Sigmoid colon (tissue), 3 donors: ENCODE measurements around the gene AK8.

Experiments
- POLR2A ChIP-seq, 2 donors: fragments of 450-650 bp; IDR thresholded peaks; one replicate each; pipeline ENCODE4 v1.6.1; 2016; ENCODE audit warnings: antibody characterized with exemption in 2 of 2, mild to moderate bottlenecking in 2 of 2, moderate library complexity in 2 of 2
- TF ChIP-seq, protein P1 (sequence below), 4 experiments: fragments of 450-650 bp in 3 of 4; fragments of 200-600 bp in 1 of 4; IDR thresholded peaks; one replicate each; pipeline ENCODE4 v1.5.1; 2016 to 2019; ENCODE audit warnings: antibody characterized with exemption in 4 of 4, mild to moderate bottlenecking in 3 of 4, moderate library complexity in 2 of 4

DNA sequence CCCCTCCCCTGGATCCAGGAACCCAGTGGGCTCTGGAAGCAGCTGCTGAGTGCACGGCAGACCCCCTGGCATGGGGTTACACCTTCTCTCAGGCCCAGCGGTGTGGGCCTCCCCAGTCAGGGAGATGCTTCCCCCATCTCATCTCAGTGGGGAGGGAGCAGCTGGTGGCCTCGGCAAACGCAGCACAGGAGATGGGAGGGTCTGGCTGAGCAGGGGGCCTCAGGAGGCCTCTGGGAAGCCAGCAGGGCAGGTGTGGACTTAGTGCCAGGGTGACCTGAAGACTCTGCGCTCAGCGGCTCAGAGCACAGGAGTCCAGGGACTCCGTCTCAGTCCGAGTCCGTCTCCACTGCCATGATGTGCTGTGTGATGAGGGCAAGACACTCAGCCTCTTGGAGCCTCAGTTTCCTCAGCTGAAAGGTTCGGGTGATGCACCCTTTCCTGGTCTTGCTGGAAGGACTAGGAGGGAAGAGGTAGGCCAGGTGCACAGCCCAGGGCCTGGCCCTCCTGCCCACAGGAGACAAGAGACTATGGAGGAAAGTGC, 107.2 kb downstream of the AK8 start:
- TF ChIP-seq, protein P1, sequence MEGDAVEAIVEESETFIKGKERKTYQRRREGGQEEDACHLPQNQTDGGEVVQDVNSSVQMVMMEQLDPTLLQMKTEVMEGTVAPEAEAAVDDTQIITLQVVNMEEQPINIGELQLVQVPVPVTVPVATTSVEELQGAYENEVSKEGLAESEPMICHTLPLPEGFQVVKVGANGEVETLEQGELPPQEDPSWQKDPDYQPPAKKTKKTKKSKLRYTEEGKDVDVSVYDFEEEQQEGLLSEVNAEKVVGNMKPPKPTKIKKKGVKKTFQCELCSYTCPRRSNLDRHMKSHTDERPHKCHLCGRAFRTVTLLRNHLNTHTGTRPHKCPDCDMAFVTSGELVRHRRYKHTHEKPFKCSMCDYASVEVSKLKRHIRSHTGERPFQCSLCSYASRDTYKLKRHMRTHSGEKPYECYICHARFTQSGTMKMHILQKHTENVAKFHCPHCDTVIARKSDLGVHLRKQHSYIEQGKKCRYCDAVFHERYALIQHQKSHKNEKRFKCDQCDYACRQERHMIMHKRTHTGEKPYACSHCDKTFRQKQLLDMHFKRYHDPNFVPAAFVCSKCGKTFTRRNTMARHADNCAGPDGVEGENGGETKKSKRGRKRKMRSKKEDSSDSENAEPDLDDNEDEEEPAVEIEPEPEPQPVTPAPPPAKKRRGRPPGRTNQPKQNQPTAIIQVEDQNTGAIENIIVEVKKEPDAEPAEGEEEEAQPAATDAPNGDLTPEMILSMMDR (IDR thresholded peaks at IDR 0.05) = no peak
- TF ChIP-seq POLR2A (IDR thresholded peaks at IDR 0.05) = no peak
